PC-3 (cell line): ENCODE data around the gene PCTP. TPM values are rescaled to one million over a fixed set of nuclear protein-coding genes. Genes with fewer than 3 reads are reported as not detected.
A peak's percentile ranks its signal among the peaks of the same experiment; 100 is the strongest.

Source experiments
- ATAC-seq: fragments of 200-7000 bp; cut with Tn5 transposase; 2 replicates; pipeline ENCODE4 v1.9.1; 2020; ENCODE audit warnings: mild to moderate bottlenecking, moderate library complexity
- BruUV-seq: library from RNA; stranded (reverse); fragments of 400-500 nt; replicated peaks from 2 replicates; lab custom pipeline; 2021; lab: Mats Ljungman, UMichigan
- CTCF ChIA-PET: fragments of 300-600 bp; sonication (Branson Sonifier 250); formaldehyde crosslinking; loops from one replicate; lab custom pipeline; 2022; ENCODE audit warnings: antibody characterized with exemption; lab: Charles Lee
- POLR2A ChIA-PET: fragments of 300-600 bp; sonication (Branson Sonifier 250); formaldehyde crosslinking; loops from one replicate; lab custom pipeline; 2022; ENCODE audit warnings: antibody characterized with exemption; ENCODE audit not compliant: unreplicated experiment; lab: Charles Lee
- DNase-seq: peaks from one replicate; pipeline ENCODE4 v3.0.0-alpha.2; 2015
- H2AFZ ChIP-seq: fragments of 300-600 bp; sonication (generic); 2 replicates; pipeline ENCODE4 v1.6.0; 2016; ENCODE audit warnings: antibody characterized with exemption, low read length
- H3F3A ChIP-seq: fragments of 300-600 bp; sonication (generic); one replicate; pipeline ENCODE4 v1.6.0; 2017; ENCODE audit warnings: antibody characterized with exemption, low read length, control low read depth, mild to moderate bottlenecking; ENCODE audit not compliant: unreplicated experiment
- H3K27ac ChIP-seq: fragments of 300-600 bp; sonication (generic); 2 replicates; pipeline ENCODE4 v1.5.1; 2016; ENCODE audit warnings: mild to moderate bottlenecking, low read length
- H3K27me3 ChIP-seq: fragments of 300-600 bp; sonication (generic); 2 replicates; pipeline ENCODE4 v1.6.1; 2016; ENCODE audit warnings: low read length, mixed read lengths
- H3K36me3 ChIP-seq: fragments of 300-600 bp; sonication (generic); 2 replicates; pipeline ENCODE4 v1.6.1; 2016; ENCODE audit warnings: low read depth, mixed run types, low read length, mixed read lengths
- H3K4me1 ChIP-seq: fragments of 300-600 bp; sonication (generic); 2 replicates; pipeline ENCODE4 v1.5.1; 2016; ENCODE audit warnings: low read length; ENCODE audit not compliant: insufficient read depth
- H3K4me2 ChIP-seq: fragments of 300-600 bp; sonication (generic); 2 replicates; pipeline ENCODE4 v1.6.0; 2016; ENCODE audit warnings: low read length
- H3K4me3 ChIP-seq: fragments of 300-600 bp; sonication (generic); 2 replicates; pipeline ENCODE4 v1.5.1; 2016; ENCODE audit warnings: mild to moderate bottlenecking, low read length, mixed read lengths
- H3K79me2 ChIP-seq: fragments of 300-600 bp; sonication (generic); 2 replicates; pipeline ENCODE4 v1.6.1; 2017; ENCODE audit warnings: low read length, mixed read lengths
- H3K9ac ChIP-seq: fragments of 300-600 bp; sonication (generic); 2 replicates; pipeline ENCODE4 v1.6.0; 2016; ENCODE audit warnings: mild to moderate bottlenecking, low read length
- H3K9me2 ChIP-seq: fragments of 300-600 bp; sonication (generic); replicated peaks from 2 replicates; pipeline ENCODE4 v1.6.1; 2016; ENCODE audit warnings: mixed run types, low read length, mixed read lengths
- H3K9me3 ChIP-seq: fragments of 300-600 bp; sonication (generic); 2 replicates; pipeline ENCODE4 v1.6.1; 2016; ENCODE audit warnings: low read length, mixed read lengths
- H4K20me1 ChIP-seq: fragments of 300-600 bp; sonication (generic); 2 replicates; pipeline ENCODE4 v1.6.1; 2016; ENCODE audit warnings: low read length, mixed read lengths
- CTCF ChIP-seq: fragments of 300-600 bp; sonication (generic); conservative IDR thresholded peaks from 2 replicates; pipeline ENCODE4 v1.5.1; 2017; ENCODE audit warnings: antibody characterized with exemption, low read depth, mild to moderate bottlenecking, low read length
- EZH2 ChIP-seq: fragments of 300-600 bp; sonication (generic); IDR thresholded peaks from one replicate; pipeline ENCODE4 v1.6.1; 2017; ENCODE audit warnings: antibody characterized with exemption, mild to moderate bottlenecking, low read length; ENCODE audit not compliant: unreplicated experiment
- EZH2phosphoT487 ChIP-seq: fragments of 300-600 bp; sonication (generic); IDR thresholded peaks from 2 replicates; pipeline ENCODE4 v1.6.1; 2018; ENCODE audit warnings: mild to moderate bottlenecking, antibody characterized with exemption, low read length, borderline replicate concordance
- intact Hi-C: fragments of 100-400 bp; cut with micrococcal nuclease; formaldehyde crosslinking; loops from 2 replicates; pipeline ENCODE4 v1.9.0; 2023
- total RNA-seq: library from RNA; depleted of rRNA; stranded (reverse); fragments of >200 nt; gene quantifications from 2 replicates; pipeline ENCODE4 v1.2.3, GENCODE V29; 2014

The PCTP gene
- total RNA-seq, 1 experiment from 2014 or later = 17.6 TPM

- no peak overlapping the region for H3K9ac ChIP-seq
- H2AFZ ChIP-seq = no peak overlapping the region
- no peaks in the 10 kb centered on the region for H3K9me3 ChIP-seq
- ATAC-seq = no peak
- POLR2A ChIA-PET = no interaction called here
- peaks cover 13% of the 10 kb centered on the region for H3K4me1 ChIP-seq
- H3F3A ChIP-seq = no peaks in the 10 kb centered on the region
- TF ChIP-seq CTCF (no peak), EZH2 (no peak), EZH2phosphoT487 (no peak)
- no peaks in the 10 kb centered on the region for H3K9me2 ChIP-seq
- no peak overlapping the region for H3K4me3 ChIP-seq
- no peak for DNase-seq
- H3K27me3 ChIP-seq = peaks cover 11% of the 10 kb centered on the region
- H3K79me2 ChIP-seq = peaks cover 24% of the 10 kb centered on the region
- H4K20me1 ChIP-seq = no peaks in the 10 kb centered on the region; the same call in 1 of the 2 replicates
- H3K4me2 ChIP-seq = no peak overlapping the region
- CTCF ChIA-PET = interaction anchor here (1.0 kb wide), 1 partner anchor 14 kb away, joined by 4 read pairs; no protein-coding TSS in a partner anchor
- intact Hi-C loops = no loop called here
- no peaks in the 10 kb centered on the region for H3K36me3 ChIP-seq
- H3K27ac ChIP-seq = no peak overlapping the region
- BruUV-seq = no TSS peak
These were observed 2.0 kb upstream of the PCTP start for GRCh38 chr17:55748841-55749240.

- Histone ChIP-seq H3K4me1 (peaks cover 13% of the 10 kb centered on the region), H3F3A (no peaks in the 10 kb centered on the region), H3K79me2 (peaks cover 24% of the 10 kb centered on the region), H3K27me3 (peaks cover 11% of the 10 kb centered on the region), H3K4me3 (no peak overlapping the region), H3K9me2 (no peaks in the 10 kb centered on the region), H3K36me3 (no peaks in the 10 kb centered on the region), H3K9me3 (no peaks in the 10 kb centered on the region), H3K27ac (no peak overlapping the region), H2AFZ (no peak overlapping the region), H4K20me1 (no peaks in the 10 kb centered on the region; the same call in 1 of the 2 replicates), H3K9ac (no peak overlapping the region), H3K4me2 (no peak overlapping the region)
- CTCF ChIA-PET = interaction anchor here (0.6 to 1.0 kb wide), 3 partner anchors 15 to 966 kb away, joined by 3 to 5 read pairs (median 4); no protein-coding TSS in a partner anchor
- BruUV-seq = no TSS peak
- intact Hi-C loops = loop anchor here (5.0 kb wide), 1 partner anchor 43 kb away; no protein-coding TSS in a partner anchor
- TF ChIP-seq EZH2phosphoT487 = no peak
- TF ChIP-seq EZH2 = no peak
- no peak for TF ChIP-seq CTCF
- POLR2A ChIA-PET = no interaction called here
- no peak for DNase-seq
- no peak for ATAC-seq
These were observed 866 bp upstream of the PCTP start for GRCh38 chr17:55749985-55750384.

- ChIA-PET POLR2A (no interaction called here), CTCF (interaction anchor here (0.6 kb wide), 1 partner anchor 817 kb away, joined by 3 read pairs; no protein-coding TSS in a partner anchor)
- peaks cover 24% of the 10 kb centered on the region for H3K79me2 ChIP-seq
- H3K27ac ChIP-seq = no peak overlapping the region
- H3K9ac ChIP-seq = peak overlapping the region; percentile 73
- H3K4me1 ChIP-seq = peaks cover 13% of the 10 kb centered on the region
- BruUV-seq = TSS peak; percentile 43
- H3K4me3 ChIP-seq = peak overlapping the region; percentile 90
- H3F3A ChIP-seq = no peaks in the 10 kb centered on the region
- TF ChIP-seq EZH2phosphoT487 = no peak
- no peak for TF ChIP-seq EZH2
- no peak for TF ChIP-seq CTCF
- intact Hi-C loops = loop anchor here (5.0 kb wide), 1 partner anchor 44 kb away; no protein-coding TSS in a partner anchor
- H4K20me1 ChIP-seq = no peaks in the 10 kb centered on the region; the same call in 1 of the 2 replicates
- H3K9me2 ChIP-seq = no peaks in the 10 kb centered on the region
- peak overlapping the region; percentile 97 for H2AFZ ChIP-seq
- no peaks in the 10 kb centered on the region for H3K9me3 ChIP-seq
- no peak for ATAC-seq
- peak; percentile 34 for DNase-seq
- H3K36me3 ChIP-seq = no peaks in the 10 kb centered on the region
- 0 out of 2 replicates have a peak, but pooled peaks cover 3% of the 10 kb centered on the region for H3K27me3 ChIP-seq
- peak overlapping the region; percentile 86 for H3K4me2 ChIP-seq
These were observed 934 bp downstream of the PCTP start for GRCh38 chr17:55751720-55752250.
